Osteoblast (primary cell): ENCODE results near the gene CHAD. TPM values are rescaled to one million over a fixed set of nuclear protein-coding genes. Genes with fewer than 3 reads are reported as not detected.

ENCODE experiments used
- DNase-seq: peaks from one replicate; pipeline ENCODE4 v3.0.0; 2011; ENCODE audit warnings: low spot score, mixed read lengths; ENCODE audit not compliant: insufficient read length; ENCODE audit errors: missing footprints
- H2AFZ ChIP-seq: 2 replicates; pipeline ENCODE4 v1.6.0; 2011; ENCODE audit warnings: mild to moderate bottlenecking, low read length
- H3K27ac ChIP-seq: 2 replicates; pipeline ENCODE4 v1.5.1; 2011; ENCODE audit warnings: mild to moderate bottlenecking, low read depth, low read length, moderate library complexity
- H3K27me3 ChIP-seq: 2 replicates; pipeline ENCODE4 v1.6.0; 2012; ENCODE audit warnings: mild to moderate bottlenecking, control low read depth, inconsistent platforms, low read length, moderate library complexity; ENCODE audit not compliant: insufficient read depth
- H3K36me3 ChIP-seq: 2 replicates; pipeline ENCODE4 v1.5.1; 2011; ENCODE audit warnings: mild to moderate bottlenecking, low read length, control low read depth, moderate library complexity; ENCODE audit not compliant: insufficient read depth
- H3K4me1 ChIP-seq: 2 replicates; pipeline ENCODE4 v1.5.1; 2011; ENCODE audit warnings: mild to moderate bottlenecking, low read length, control low read depth, moderate library complexity; ENCODE audit not compliant: insufficient read depth
- H3K4me2 ChIP-seq: 2 replicates; pipeline ENCODE4 v1.6.0; 2011; ENCODE audit warnings: mild to moderate bottlenecking, low read length; ENCODE audit not compliant: insufficient read depth
- H3K4me3 ChIP-seq: fragments of 200-600 bp; sonication (generic); 3 replicates; pipeline ENCODE4 v1.5.1; 2012; ENCODE audit warnings: mild to moderate bottlenecking, low read length, inconsistent platforms; ENCODE audit not compliant: insufficient read depth
- H3K79me2 ChIP-seq: 2 replicates; pipeline ENCODE4 v1.6.0; 2012; ENCODE audit warnings: mild to moderate bottlenecking, low read length, control low read depth, inconsistent platforms; ENCODE audit not compliant: insufficient read depth
- H3K9me3 ChIP-seq: 2 replicates; pipeline ENCODE4 v1.5.1; 2011; ENCODE audit warnings: low read depth, low read length, control low read depth
- H4K20me1 ChIP-seq: 2 replicates; pipeline ENCODE4 v1.6.0; 2012; ENCODE audit warnings: mild to moderate bottlenecking, low read length, control low read depth; ENCODE audit not compliant: insufficient read depth
- total RNA-seq: library from RNA; depleted of rRNA; stranded (reverse); fragments of >200 nt; gene quantifications from 2 replicates; pipeline ENCODE4 v1.2.3, GENCODE V29; 2012
- TF ChIP-seq, protein P1 (sequence below): IDR thresholded peaks from 2 replicates; pipeline ENCODE4 v1.5.1; 2011; ENCODE audit warnings: mild to moderate bottlenecking, low read depth, low read length, moderate library complexity; ENCODE audit errors: extremely low read depth

Gene CHAD
- total RNA-seq, 1 donor, result not detected

- TF ChIP-seq, protein P1, sequence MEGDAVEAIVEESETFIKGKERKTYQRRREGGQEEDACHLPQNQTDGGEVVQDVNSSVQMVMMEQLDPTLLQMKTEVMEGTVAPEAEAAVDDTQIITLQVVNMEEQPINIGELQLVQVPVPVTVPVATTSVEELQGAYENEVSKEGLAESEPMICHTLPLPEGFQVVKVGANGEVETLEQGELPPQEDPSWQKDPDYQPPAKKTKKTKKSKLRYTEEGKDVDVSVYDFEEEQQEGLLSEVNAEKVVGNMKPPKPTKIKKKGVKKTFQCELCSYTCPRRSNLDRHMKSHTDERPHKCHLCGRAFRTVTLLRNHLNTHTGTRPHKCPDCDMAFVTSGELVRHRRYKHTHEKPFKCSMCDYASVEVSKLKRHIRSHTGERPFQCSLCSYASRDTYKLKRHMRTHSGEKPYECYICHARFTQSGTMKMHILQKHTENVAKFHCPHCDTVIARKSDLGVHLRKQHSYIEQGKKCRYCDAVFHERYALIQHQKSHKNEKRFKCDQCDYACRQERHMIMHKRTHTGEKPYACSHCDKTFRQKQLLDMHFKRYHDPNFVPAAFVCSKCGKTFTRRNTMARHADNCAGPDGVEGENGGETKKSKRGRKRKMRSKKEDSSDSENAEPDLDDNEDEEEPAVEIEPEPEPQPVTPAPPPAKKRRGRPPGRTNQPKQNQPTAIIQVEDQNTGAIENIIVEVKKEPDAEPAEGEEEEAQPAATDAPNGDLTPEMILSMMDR, result no peak
- Histone ChIP-seq H4K20me1 (peaks cover 18% of the 10 kb centered on the region), H3K4me1 (peaks cover 17% of the 10 kb centered on the region), H3K27ac (no peak overlapping the region), H3K4me3 (no peak overlapping the region), H3K36me3 (peaks cover 4% of the 10 kb centered on the region), H3K27me3 (peaks cover 4% of the 10 kb centered on the region), H2AFZ (no peak overlapping the region), H3K4me2 (no peak overlapping the region), H3K79me2 (no peaks in the 10 kb centered on the region), H3K9me3 (no peaks in the 10 kb centered on the region)
- peak; percentile 66 for DNase-seq
Measured at GRCh38 chr17:50461550-50462132, 7.0 kb downstream of the CHAD start.

DNA sequence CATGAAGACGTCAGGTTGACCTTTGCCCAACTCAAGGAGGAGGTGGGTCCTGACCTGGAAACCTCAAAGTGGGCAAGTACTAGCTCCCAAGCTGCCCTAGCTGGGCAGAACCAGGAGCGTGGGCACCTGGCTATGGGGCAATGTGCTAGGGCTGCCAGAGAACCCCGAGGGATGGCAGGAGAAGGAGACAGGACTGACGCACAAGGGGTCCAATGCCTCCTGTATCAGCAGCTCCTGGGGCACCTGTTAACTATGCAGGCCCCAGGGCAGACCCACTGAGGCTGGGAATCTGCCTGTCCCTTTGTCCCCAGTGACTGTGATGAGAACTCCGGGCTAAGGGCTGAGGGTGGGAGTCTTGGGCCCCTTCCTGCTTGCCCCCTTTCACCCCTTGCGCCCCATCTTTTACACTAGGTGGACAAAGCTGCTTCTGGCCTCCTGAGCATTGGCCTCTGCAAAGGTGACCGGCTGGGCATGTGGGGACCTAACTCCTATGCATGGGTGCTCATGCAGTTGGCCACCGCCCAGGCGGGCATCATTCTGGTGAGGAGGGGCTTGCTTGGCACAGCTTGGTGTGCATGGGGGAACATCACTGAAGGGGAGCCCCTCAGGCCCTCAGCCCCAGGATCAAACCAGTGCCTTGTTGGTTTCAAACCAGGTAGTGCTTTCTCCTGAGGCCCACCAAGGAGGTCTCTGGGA, 7.7 kb downstream of the CHAD start:
- H3K4me3 ChIP-seq, result no peak overlapping the region

DNA sequence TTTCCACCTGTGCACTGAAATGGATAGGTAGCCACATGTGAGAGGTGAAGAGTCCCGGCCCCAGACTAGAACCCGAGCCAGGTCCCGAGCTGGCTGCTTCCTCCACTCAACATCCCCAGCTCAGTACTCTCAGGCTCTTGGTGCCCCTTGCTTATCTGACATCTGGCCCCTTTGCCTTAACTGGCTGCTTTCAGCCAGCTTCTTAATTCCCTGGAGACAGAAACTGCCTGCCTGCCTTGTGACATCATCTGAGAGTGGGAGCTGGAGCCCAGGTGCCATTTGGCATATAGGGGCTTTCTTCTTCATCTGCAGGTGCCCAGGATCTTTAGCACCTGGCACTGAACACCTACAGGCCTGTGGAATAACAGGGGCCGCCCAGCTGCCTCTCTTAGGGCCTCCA, 8.9 kb downstream of the CHAD start:
- peak; percentile 62 for DNase-seq
- H4K20me1 ChIP-seq, result peaks cover 25% of the 10 kb centered on the region
- H3K36me3 ChIP-seq, result peaks cover 4% of the 10 kb centered on the region
- no peak overlapping the region for H3K4me2 ChIP-seq
- H3K4me1 ChIP-seq, result peaks cover 17% of the 10 kb centered on the region
- H2AFZ ChIP-seq, result no peak overlapping the region
- no peak overlapping the region for H3K27ac ChIP-seq
- no peaks in the 10 kb centered on the region for H3K27me3 ChIP-seq
- H3K4me3 ChIP-seq, result no peak overlapping the region
- TF ChIP-seq, protein P1, result no peak
- H3K9me3 ChIP-seq, result no peaks in the 10 kb centered on the region
- no peaks in the 10 kb centered on the region for H3K79me2 ChIP-seq

More for the DNA sequence above, 7.7 kb downstream of the CHAD start:
- Histone ChIP-seq H3K79me2 (no peaks in the 10 kb centered on the region), H3K4me2 (no peak overlapping the region), H3K36me3 (peaks cover 4% of the 10 kb centered on the region), H4K20me1 (peaks cover 18% of the 10 kb centered on the region), H3K27me3 (no peaks in the 10 kb centered on the region), H3K9me3 (no peaks in the 10 kb centered on the region), H3K4me1 (peaks cover 17% of the 10 kb centered on the region), H2AFZ (no peak overlapping the region), H3K27ac (no peak overlapping the region)
- TF ChIP-seq, protein P1, result no peak
- DNase-seq, result no peak
